Suprapubic skin (tissue), 4 donors: ENCODE data around the gene ACSM2A. TPM values are rescaled to one million over a fixed set of nuclear protein-coding genes. Genes with fewer than 3 reads are reported as not detected.
A peak's percentile ranks its signal among the peaks of the same experiment; 100 is the strongest.
"Not testable (repeated sequence)": the region's sequence is repeated elsewhere in the genome, so short reads cannot be mapped to it uniquely, and the experiment has no call there.

Experiments
- DNase-seq, 2 donors: peaks; one replicate each; pipeline ENCODE4 v3.0.0-alpha.2; 2019; ENCODE audit warnings: low spot score in 2 of 2
- H3K27ac ChIP-seq: fragments of 200-600 bp; sonication (generic); one replicate; pipeline ENCODE4 v1.5.1; 2019
- H3K27me3 ChIP-seq: fragments of 200-600 bp; sonication (generic); one replicate; pipeline ENCODE4 v1.5.1; 2019
- H3K36me3 ChIP-seq: fragments of 200-600 bp; sonication (generic); one replicate; pipeline ENCODE4 v1.5.1; 2019
- H3K4me1 ChIP-seq: fragments of 200-600 bp; sonication (generic); one replicate; pipeline ENCODE4 v1.5.1; 2019
- H3K4me3 ChIP-seq: fragments of 200-600 bp; sonication (generic); one replicate; pipeline ENCODE4 v1.5.1; 2019; ENCODE audit warnings: mild to moderate bottlenecking
- H3K9me3 ChIP-seq: fragments of 200-600 bp; sonication (generic); one replicate; pipeline ENCODE4 v1.5.1; 2019
- CTCF ChIP-seq, 2 donors: fragments of 200-600 bp in 1 of 2; fragments of 450-650 bp in 1 of 2; sonication (generic) in 1 of 2; IDR thresholded peaks; one replicate each; pipeline ENCODE4 v1.5.1; 2016 to 2019; ENCODE audit warnings: antibody characterized with exemption in 2 of 2, mild to moderate bottlenecking in 1 of 2, moderate library complexity in 1 of 2
- EP300 ChIP-seq: sonication (generic); formaldehyde crosslinking; IDR thresholded peaks from one replicate; pipeline ENCODE4 v1.6.1; 2017; ENCODE audit warnings: antibody characterized with exemption
- POLR2A ChIP-seq, 2 donors: fragments of 450-650 bp; IDR thresholded peaks; one replicate each; pipeline ENCODE4 v1.6.1; 2017; ENCODE audit warnings: antibody characterized with exemption in 2 of 2, mild to moderate bottlenecking in 2 of 2, moderate library complexity in 2 of 2
- POLR2AphosphoS5 ChIP-seq, 3 donors: sonication (generic); formaldehyde crosslinking; IDR thresholded peaks; one replicate each; pipeline ENCODE4 v1.6.1; 2017; ENCODE audit warnings: antibody characterized with exemption in 3 of 3
- WGBS: methylation state at CpG from one replicate; pipeline ENCODE4 v1.1.5; 2018; 5-methylcytosine and 5-hydroxymethylcytosine counted together
- total RNA-seq, 4 donors: library from RNA; depleted of rRNA; stranded (reverse); fragments of >200 nt; gene quantifications; one replicate each; pipeline ENCODE4 v1.1.0, GENCODE V29; 2016

The ACSM2A gene
- not detected for total RNA-seq

DNA sequence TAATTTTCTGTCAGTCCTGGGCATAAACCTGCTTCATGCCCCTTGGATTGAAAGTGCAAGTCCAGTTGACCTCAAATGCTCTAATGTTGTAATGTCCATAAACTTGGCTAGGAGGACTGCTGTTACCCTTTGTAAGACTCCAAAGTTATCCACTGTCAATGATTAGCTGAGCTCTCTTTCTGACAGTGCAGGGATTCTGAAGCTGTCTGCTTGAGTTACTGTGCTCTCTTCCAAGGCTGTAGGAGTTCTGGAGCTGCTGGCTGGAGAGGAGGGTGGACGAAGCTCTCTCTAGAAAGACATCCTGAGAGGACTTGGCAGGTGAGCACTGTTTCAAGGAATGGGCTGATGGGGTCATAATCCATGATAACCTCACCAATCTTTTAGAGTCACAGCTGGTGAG is at the start of gene ACSM2A:
TSS of gene ACSM2A (plus strand) at position 158 of the 400 bp plus-strand sequence. CDS start 8,594 bp downstream, outside the sequence.
- not testable (repeated sequence) for H3K9me3 ChIP-seq, H3K4me3 ChIP-seq, H3K4me1 ChIP-seq, H3K27me3 ChIP-seq, H3K27ac ChIP-seq, DNase-seq, H3K36me3 ChIP-seq
- no CpG with 5 or more reads among the region's 1 CpG for WGBS

GRCh38 chr16:20402651-20403050 is 48.7 kb upstream of the ACSM2A start:
- TF ChIP-seq CTCF (IDR thresholded peaks at IDR 0.05) = no peak
- TF ChIP-seq POLR2A (IDR thresholded peaks at IDR 0.05) = no peak
- TF ChIP-seq POLR2AphosphoS5 (IDR thresholded peaks at IDR 0.05) = no peak
- TF ChIP-seq EP300 = no peak
- Histone ChIP-seq H3K4me1 (no peaks in the 10 kb centered on the region), H3K27me3 (no peaks in the 10 kb centered on the region), H3K27ac (no peak overlapping the region), H3K4me3 (no peak overlapping the region), H3K9me3 (no peaks in the 10 kb centered on the region), H3K36me3 (no peaks in the 10 kb centered on the region)
- WGBS = 75% methylated on average over 2 of the region's 2 CpGs
- DNase-seq = no peak

- Histone ChIP-seq H3K27ac (no peak within 1 kb of the TSS), H3K27me3 (no peaks in the 10 kb centered on the region), H3K4me1 (no peaks in the 10 kb centered on the region), H3K36me3 (no peaks in the 10 kb centered on the region), H3K4me3 (no peak within 1 kb of the TSS), H3K9me3 (no peaks in the 10 kb centered on the region)
- no peak for TF ChIP-seq POLR2AphosphoS5 (IDR thresholded peaks at IDR 0.05)
- TF ChIP-seq POLR2A (IDR thresholded peaks at IDR 0.05) = no peak
- TF ChIP-seq EP300 = no peak
- no peak for TF ChIP-seq CTCF (IDR thresholded peaks at IDR 0.05)
- WGBS = no CpG with 5 or more reads among the region's 2 CpGs
- DNase-seq = no peak
Measured at GRCh38 chr16:20404637-20405036, 46.7 kb upstream of the ACSM2A start, which contains the start of gene PDILT. Gene PDILT (minus strand): TSS chr16:20404737. CDS start chr16:20399300, 5,437 bp downstream.

DNA sequence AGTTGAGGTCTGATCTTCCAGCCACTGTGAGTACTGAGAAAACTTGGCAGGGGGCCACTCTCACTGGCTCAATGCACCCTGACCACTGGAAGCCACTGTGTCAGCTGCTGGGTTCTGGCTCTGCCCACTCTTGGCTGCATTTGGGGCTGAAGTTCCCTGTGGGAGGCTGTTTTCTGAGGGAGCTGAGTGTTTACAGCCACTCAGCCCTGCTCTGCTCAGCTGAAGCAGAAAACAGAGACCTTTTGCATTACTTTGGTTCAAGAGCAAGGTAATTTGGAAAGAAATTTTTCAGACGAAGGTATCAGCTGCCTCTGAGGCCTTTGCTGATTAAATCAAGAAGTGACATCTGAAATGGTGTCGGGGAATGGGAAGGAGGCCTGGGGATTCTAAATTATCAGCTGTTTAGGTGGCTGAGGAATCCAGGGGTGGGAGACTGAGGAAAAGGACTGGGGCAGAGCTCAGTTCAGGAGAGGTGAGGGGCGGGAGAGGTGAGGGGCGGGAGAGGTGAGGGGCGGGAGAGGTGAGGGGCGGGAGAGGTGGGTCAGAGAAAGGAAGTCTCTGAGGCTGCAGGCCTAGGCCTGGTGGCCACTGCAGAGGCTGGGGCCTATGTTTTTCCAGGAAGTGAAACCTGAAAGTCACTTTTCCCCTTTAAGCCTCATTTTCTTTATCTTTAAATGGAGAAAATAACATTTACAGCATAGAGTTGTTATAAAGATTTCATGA is 41.8 kb upstream of the ACSM2A start, which contains the start of gene ACSM5:
TSS of gene ACSM5 (plus strand) at position 137 of the 723 bp plus-strand sequence. CDS start 1,951 bp downstream, outside the sequence.
- no peaks in the 10 kb centered on the region for H3K9me3 ChIP-seq
- no peaks in the 10 kb centered on the region for H3K4me1 ChIP-seq
- no peaks in the 10 kb centered on the region for H3K36me3 ChIP-seq
- TF ChIP-seq CTCF (IDR thresholded peaks at IDR 0.05) (no peak), POLR2AphosphoS5 (IDR thresholded peaks at IDR 0.05) (no peak), POLR2A (IDR thresholded peaks at IDR 0.05) (no peak), EP300 (no peak)
- peak within 1 kb of the TSS; percentile 6 for H3K4me3 ChIP-seq
- no peaks in the 10 kb centered on the region for H3K27me3 ChIP-seq
- DNase-seq = peak in 1 of 2 donors; percentile 78
- 73% methylated on average over 6 of the region's 6 CpGs for WGBS
- H3K27ac ChIP-seq = peak within 1 kb of the TSS; percentile 43

- Histone ChIP-seq H3K36me3 (no peaks in the 10 kb centered on the region), H3K27me3 (no peaks in the 10 kb centered on the region), H3K9me3 (no peaks in the 10 kb centered on the region), H3K27ac (peak overlapping the region; percentile 43), H3K4me3 (peak overlapping the region; percentile 6), H3K4me1 (no peaks in the 10 kb centered on the region)
- no peak for DNase-seq
- TF ChIP-seq POLR2AphosphoS5 (IDR thresholded peaks at IDR 0.05) = no peak
- TF ChIP-seq CTCF (IDR thresholded peaks at IDR 0.05) = no peak
- no peak for TF ChIP-seq POLR2A (IDR thresholded peaks at IDR 0.05)
- no peak for TF ChIP-seq EP300
- WGBS = 61% methylated on average over 6 of the region's 6 CpGs
Measured at GRCh38 chr16:20410121-20410723, 41.1 kb upstream of the ACSM2A start.
